HepG2 (cell line): ENCODE measurements around the gene SMIM13. TPM values are rescaled to one million over a fixed set of nuclear protein-coding genes. Genes with fewer than 3 reads are reported as not detected.

Source experiments
- ATAC-seq: fragments of 200-7000 bp; cut with Tn5 transposase; 3 replicates; pipeline ENCODE4 v1.9.1; 2020; ENCODE audit warnings: mild to moderate bottlenecking, moderate library complexity
- BruUV-seq: library from RNA; stranded (reverse); fragments of 400-500 nt; replicated peaks from 2 replicates; lab custom pipeline; 2021; lab: Mats Ljungman, UMichigan
- CTCF ChIA-PET: fragments of 300-600 bp; formaldehyde crosslinking; extraction: SDS; loops from one replicate; lab custom pipeline; 2021; ENCODE audit warnings: low total read pairs, inconsistent platforms, low intra/inter-chr PET ratio; lab: Yijun Ruan, JAX
- POLR2A ChIA-PET: fragments of 350-600 bp; sonication (Branson Sonifier 250); formaldehyde crosslinking; loops from one replicate; lab custom pipeline; 2020; ENCODE audit warnings: antibody characterized with exemption, inconsistent platforms; lab: Yijun Ruan, JAX
- DNase-seq: peaks from one replicate; pipeline ENCODE4 v3.0.0-alpha.2; 2015; ENCODE audit warnings: low spot score
- FAIRE-seq: peaks from 3 replicates; lab custom pipeline; 2011; peaks lifted over from hg19 to GRCh38; lab: Jason Lieb, UNC
- H2AFZ ChIP-seq: one replicate; pipeline ENCODE4 v1.6.1; 2011; ENCODE audit warnings: low read length, inconsistent platforms
- H3K27ac ChIP-seq: fragments of 300-600 bp; 3 replicates; pipeline ENCODE4 v1.8.0; 2011; ENCODE audit warnings: mixed run types, mild to moderate bottlenecking, mixed read lengths, low read length, inconsistent platforms; ENCODE audit not compliant: insufficient read depth; ENCODE audit errors: extremely low read length
- H3K27me3 ChIP-seq, 2 experiments: fragments of 200-600 bp in 1 of 2; 2 replicates in 1 of 2; 3 replicates in 1 of 2; pipeline versions ENCODE4 v1.6.0 to v1.8.0; 2011; ENCODE audit warnings: low read length in 2 of 2, mild to moderate bottlenecking in 2 of 2, moderate library complexity in 2 of 2, inconsistent platforms in 1 of 2; ENCODE audit not compliant: insufficient read depth in 2 of 2, control insufficient read depth in 1 of 2
- H3K36me3 ChIP-seq, 2 experiments: fragments of 200-600 bp in 1 of 2; replicated peaks in 1 of 2; 2 replicates in 1 of 2; 3 replicates in 1 of 2; pipeline versions ENCODE4 v1.5.1 to v1.8.0; 2011; ENCODE audit warnings: low read length in 2 of 2, inconsistent platforms in 1 of 2; ENCODE audit not compliant: insufficient read depth in 2 of 2, control insufficient read depth in 1 of 2
- H3K4me1 ChIP-seq: 2 replicates; pipeline ENCODE4 v1.5.1; 2012; ENCODE audit warnings: low read length, inconsistent platforms; ENCODE audit not compliant: insufficient read depth
- H3K4me2 ChIP-seq: 2 replicates; pipeline ENCODE4 v1.6.0; 2011; ENCODE audit warnings: low read depth, low read length, inconsistent platforms
- H3K4me3 ChIP-seq, 3 experiments: fragments of 200-600 bp in 1 of 3; sonication (generic), shearing (Covaris generic) in 1 of 3; replicated peaks in 1 of 3; 2 replicates each; pipeline ENCODE4 v1.5.1; 2011 to 2016; ENCODE audit warnings: low read length in 3 of 3, inconsistent platforms in 2 of 3, low read depth in 2 of 3, mild to moderate bottlenecking in 2 of 3, control low read depth in 1 of 3, mixed read lengths in 1 of 3; ENCODE audit not compliant: insufficient read depth in 1 of 3
- H3K79me2 ChIP-seq: one replicate; pipeline ENCODE4 v1.6.1; 2011; ENCODE audit warnings: low read length, inconsistent platforms; ENCODE audit not compliant: insufficient read depth
- H3K9ac ChIP-seq: 2 replicates; pipeline ENCODE4 v1.6.0; 2011; ENCODE audit warnings: mild to moderate bottlenecking, low read depth, low read length, inconsistent platforms; ENCODE audit not compliant: insufficient read depth
- H3K9me3 ChIP-seq: 2 replicates; pipeline ENCODE4 v1.5.1; 2012; ENCODE audit warnings: mild to moderate bottlenecking, low read length
- H4K20me1 ChIP-seq: 2 replicates; pipeline ENCODE4 v1.6.0; 2011; ENCODE audit warnings: inconsistent platforms, mild to moderate bottlenecking, low read length, moderate library complexity; ENCODE audit not compliant: insufficient read depth
- ARID4A ChIP-seq: sonication (generic); formaldehyde crosslinking; IDR thresholded peaks from 2 replicates; pipeline ENCODE4 v1.5.0; 2020; ENCODE audit warnings: mild to moderate bottlenecking, missing genetic modification reagents, borderline replicate concordance
- BCL6 ChIP-seq: IDR thresholded peaks from 2 replicates; pipeline ENCODE4 v1.6.1; 2016; ENCODE audit warnings: missing genetic modification reagents, missing compliant biosample characterization
- ELF1 ChIP-seq: sonication (generic); formaldehyde crosslinking; IDR thresholded peaks from 2 replicates; pipeline ENCODE4 v1.4.0; 2020; ENCODE audit warnings: missing genetic modification reagents
- FOSL2 ChIP-seq: sonication (generic); formaldehyde crosslinking; IDR thresholded peaks from 2 replicates; pipeline ENCODE4 v1.4.0; 2020; ENCODE audit warnings: missing genetic modification reagents
- GATA4 ChIP-seq: sonication (generic); IDR thresholded peaks from 2 replicates; pipeline ENCODE4 v1.6.1; 2016; ENCODE audit warnings: antibody characterized with exemption, low read depth, borderline replicate concordance
- HMG20B ChIP-seq: conservative IDR thresholded peaks from 2 replicates; pipeline ENCODE4 v1.6.1; 2016; ENCODE audit warnings: missing genetic modification reagents, missing compliant biosample characterization
- KAT8 ChIP-seq: IDR thresholded peaks from 2 replicates; pipeline ENCODE4 v1.6.1; 2016; ENCODE audit warnings: missing genetic modification reagents, missing compliant biosample characterization
- KLF12 ChIP-seq: sonication (generic); formaldehyde crosslinking; IDR thresholded peaks from 2 replicates; pipeline ENCODE4 v1.4.0; 2020; ENCODE audit warnings: missing genetic modification reagents, borderline replicate concordance
- KLF16 ChIP-seq, 2 experiments: sonication (generic) in 1 of 2; formaldehyde crosslinking in 1 of 2; IDR thresholded peaks; 2 replicates each; pipeline versions ENCODE4 v1.6.1 to v1.8.0; 2016 to 2023; ENCODE audit warnings: missing genetic modification reagents in 2 of 2, missing compliant biosample characterization in 1 of 2
- MAZ ChIP-seq, 2 experiments: sonication (generic) in 1 of 2; formaldehyde crosslinking in 1 of 2; IDR thresholded peaks; 2 replicates each; pipeline versions ENCODE4 v1.5.0 to v1.6.1; 2012 to 2020; ENCODE audit warnings: low read depth in 2 of 2, mild to moderate bottlenecking in 2 of 2, borderline replicate concordance in 1 of 2, improper control_type of control experiment in 1 of 2, low read length in 1 of 2, missing genetic modification reagents in 1 of 2, moderate library complexity in 1 of 2
- NAIF1 ChIP-seq: sonication (generic); formaldehyde crosslinking; IDR thresholded peaks from 2 replicates; pipeline ENCODE4 v1.5.0; 2020; ENCODE audit warnings: mild to moderate bottlenecking, missing genetic modification reagents, borderline replicate concordance
- POGZ ChIP-seq: sonication (generic); formaldehyde crosslinking; IDR thresholded peaks from 2 replicates; pipeline ENCODE4 v1.4.0; 2020; ENCODE audit warnings: mild to moderate bottlenecking, missing genetic modification reagents
- RXRB ChIP-seq: IDR thresholded peaks from 2 replicates; pipeline ENCODE4 v1.6.1; 2016; ENCODE audit warnings: borderline replicate concordance, missing genetic modification reagents, missing compliant biosample characterization
- SMC3 ChIP-seq: IDR thresholded peaks from 2 replicates; pipeline ENCODE4 v1.6.1; 2011; ENCODE audit warnings: low read length, improper control_type of control experiment
- ZNF510 ChIP-seq: sonication (generic); formaldehyde crosslinking; IDR thresholded peaks from 2 replicates; pipeline ENCODE4 v1.4.0; 2020; ENCODE audit warnings: low read depth, mild to moderate bottlenecking, missing genetic modification reagents
- ZNF652 ChIP-seq: IDR thresholded peaks from 2 replicates; pipeline ENCODE4 v1.6.1; 2016; ENCODE audit warnings: low read depth, borderline replicate concordance
- WGBS: methylation state at CpG from one replicate; pipeline ENCODE4 v1.1.6; 2017; ENCODE audit warnings: low lambda C conversion rate; 5-methylcytosine and 5-hydroxymethylcytosine counted together
- in situ Hi-C: cut with HindIII; loops from 2 replicates; pipeline ENCODE4 v1.10.0; 2017; ENCODE audit warnings: low pct_unique_long_range_greater_than_20kb; ENCODE audit not compliant: extremely low pct_ligation_motif_present
- intact Hi-C: fragments of 100-400 bp; cut with micrococcal nuclease; formaldehyde crosslinking; loops from one replicate; pipeline ENCODE4 v1.10.0; 2022; ENCODE audit not compliant: unreplicated experiment
- polyA plus RNA-seq, 8 experiments: library from polyadenylated mRNA; depleted of rRNA in 3 of 8; stranded (reverse) in 7 of 8; unstranded in 1 of 8; fragments of >200 nt; fragmentation: Illumina TruSeq in 4 of 8; extraction: Trizol in 4 of 8; gene quantifications; 2 replicates each; pipeline versions ENCODE4 v1.2.1 to v1.2.3, GENCODE V29; 2011 to 2016; ENCODE audit warnings: low read depth in 4 of 8, missing spikeins in 1 of 8, mixed read lengths in 1 of 8; ENCODE audit not compliant: insufficient read depth in 1 of 8
- total RNA-seq, 5 experiments: library from RNA; depleted of rRNA; stranded (reverse); fragments of >200 nt; fragmentation: Illumina TruSeq; extraction: Trizol; gene quantifications; 2 replicates each; pipeline ENCODE4 v1.2.3, GENCODE V29; 2016; ENCODE audit warnings: low read depth in 1 of 5

SMIM13 gene
- total and polyA plus RNA-seq, 2 of the 13 experiments (the other 11 are each of a cell fraction or from before 2014, with no cell fraction given) = 2.7 to 10.2 TPM

- no peak for TF ChIP-seq MAZ (IDR thresholded peaks at IDR 0.05; ENCODE audit: borderline replicate concordance, low read depth, low read length)
- TF ChIP-seq MAZ (CRISPR knock-in tag; IDR thresholded peaks at IDR 0.05; ENCODE audit: low read depth) = 0 out of 2 replicates have a peak, but pooled peaks have one; percentile 46
- no peak for TF ChIP-seq GATA4
- TF ChIP-seq KLF12 (CRISPR knock-in tag) = 0 out of 2 replicates have a peak, but pooled peaks have one; percentile 1
Measured at GRCh38 chr6:11143394-11144371, 50.0 kb downstream of the SMIM13 start (continued).

- Histone ChIP-seq H3K9me3 (no peaks in the 10 kb centered on the region), H3K4me3 (no peak overlapping the region), H2AFZ (no peak overlapping the region), H3K4me1 (peaks cover 16% of the 10 kb centered on the region), H3K27ac (no peak overlapping the region), H3K27me3 (no peaks in the 10 kb centered on the region), H4K20me1 (no peaks in the 10 kb centered on the region), H3K36me3 (no peaks in the 10 kb centered on the region), H3K79me2 (no peaks in the 10 kb centered on the region), H3K4me2 (peak overlapping the region; percentile 41), H3K9ac (no peak overlapping the region)
- DNase-seq (peak; percentile 77), FAIRE-seq (peak; percentile 96), ATAC-seq (peak; percentile 94)
- WGBS = 22% methylated on average over 6 of the region's 6 CpGs
- in situ Hi-C loops (loop anchor here (5.0 kb wide), 2 partner anchors 353 to 428 kb away; no protein-coding TSS in a partner anchor), intact Hi-C loops (loop anchor here (1.0 to 10.0 kb wide), 7 partner anchors 28 to 431 kb away; partner anchors contain the start of genes NEDD9 and SMIM13)
- ChIA-PET CTCF (interaction anchor here (0.7 to 3.0 kb wide), 6 partner anchors 20 to 431 kb away, joined by 3 to 92 read pairs (median 10); no protein-coding TSS in a partner anchor), POLR2A (no interaction called here)
- BruUV-seq = no TSS peak
- TF ChIP-seq POGZ (CRISPR knock-in tag) = peak; percentile 34; the same call in 1 of the 2 replicates
- peak; percentile 44; the same call in 1 of the 2 replicates for TF ChIP-seq ELF1
- TF ChIP-seq MAZ (IDR thresholded peaks at IDR 0.05; ENCODE audit: borderline replicate concordance, low read depth, low read length) = no peak
- peak; percentile 13; the same call in 1 of the 2 replicates for TF ChIP-seq MAZ (CRISPR knock-in tag; IDR thresholded peaks at IDR 0.05; ENCODE audit: low read depth)
- TF ChIP-seq FOSL2 (CRISPR knock-in tag) = peak; percentile 81
- peak; percentile 32; the same call in 1 of the 2 replicates for TF ChIP-seq KAT8
- TF ChIP-seq NAIF1 (CRISPR knock-in tag) = no peak
- TF ChIP-seq ZNF510 (CRISPR knock-in tag) = 0 out of 2 replicates have a peak, but pooled peaks have one; percentile 51
- peak; percentile 59; the same call in 1 of the 2 replicates for TF ChIP-seq RXRB (CRISPR knock-in tag)
- TF ChIP-seq BCL6 = 0 out of 2 replicates have a peak, but pooled peaks have one; percentile 28
- 0 out of 2 replicates have a peak, but pooled peaks have one; percentile 14 for TF ChIP-seq ZNF652 (CRISPR knock-in tag)
- TF ChIP-seq SMC3 = peak; percentile 98
- no peak for TF ChIP-seq HMG20B (CRISPR knock-in tag)
- TF ChIP-seq KLF16 (CRISPR knock-in tag; IDR thresholded peaks at IDR 0.05) = peak in 1 of 2 experiments; percentile 61; a peak in 1 of 4 replicates
- TF ChIP-seq ARID4A (CRISPR knock-in tag) = peak; percentile 8; the same call in 1 of the 2 replicates
Measured at GRCh38 chr6:11144393-11144851, 50.8 kb downstream of the SMIM13 start.
